ENCODE results near the gene DTNB.

DNA sequence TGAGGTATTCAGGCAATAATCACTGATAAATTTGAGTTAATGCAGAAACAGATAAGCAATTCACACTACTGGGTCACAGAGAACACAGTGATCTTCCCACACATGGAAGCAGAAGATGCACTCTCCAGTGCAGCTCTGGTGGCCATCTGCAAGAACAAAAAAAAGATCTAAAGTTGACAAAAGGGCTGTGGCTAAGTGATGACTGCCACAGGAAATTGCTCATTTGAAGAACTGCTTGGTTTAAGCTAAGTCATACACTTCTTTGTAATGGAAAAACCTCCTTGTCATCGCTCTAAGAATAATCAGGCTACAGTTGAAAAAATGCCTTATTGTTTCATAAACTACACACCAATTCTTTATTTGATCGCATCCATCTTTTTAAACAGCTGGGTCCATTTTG, 115.1 kb downstream of the DTNB start:
- TF ChIP-seq, protein P1, sequence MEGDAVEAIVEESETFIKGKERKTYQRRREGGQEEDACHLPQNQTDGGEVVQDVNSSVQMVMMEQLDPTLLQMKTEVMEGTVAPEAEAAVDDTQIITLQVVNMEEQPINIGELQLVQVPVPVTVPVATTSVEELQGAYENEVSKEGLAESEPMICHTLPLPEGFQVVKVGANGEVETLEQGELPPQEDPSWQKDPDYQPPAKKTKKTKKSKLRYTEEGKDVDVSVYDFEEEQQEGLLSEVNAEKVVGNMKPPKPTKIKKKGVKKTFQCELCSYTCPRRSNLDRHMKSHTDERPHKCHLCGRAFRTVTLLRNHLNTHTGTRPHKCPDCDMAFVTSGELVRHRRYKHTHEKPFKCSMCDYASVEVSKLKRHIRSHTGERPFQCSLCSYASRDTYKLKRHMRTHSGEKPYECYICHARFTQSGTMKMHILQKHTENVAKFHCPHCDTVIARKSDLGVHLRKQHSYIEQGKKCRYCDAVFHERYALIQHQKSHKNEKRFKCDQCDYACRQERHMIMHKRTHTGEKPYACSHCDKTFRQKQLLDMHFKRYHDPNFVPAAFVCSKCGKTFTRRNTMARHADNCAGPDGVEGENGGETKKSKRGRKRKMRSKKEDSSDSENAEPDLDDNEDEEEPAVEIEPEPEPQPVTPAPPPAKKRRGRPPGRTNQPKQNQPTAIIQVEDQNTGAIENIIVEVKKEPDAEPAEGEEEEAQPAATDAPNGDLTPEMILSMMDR (IDR thresholded peaks at IDR 0.05) = no peak
- no peak for TF ChIP-seq EZH2 (IDR thresholded peaks at IDR 0.05; ENCODE audit: borderline replicate concordance, insufficient read depth, low read depth, low read length, poor library complexity, severe bottlenecking)

All from B cell (primary cell).